H1 (cell line): ENCODE results near the gene EPB41L2. TPM values are rescaled to one million over a fixed set of nuclear protein-coding genes. Genes with fewer than 3 reads are reported as not detected.

ENCODE experiments used
- CTCF ChIA-PET: fragments of 300-600 bp; sonication (Branson Sonifier 250); formaldehyde crosslinking; loops from one replicate; lab custom pipeline; 2021; ENCODE audit not compliant: partially characterized antibody; lab: Charles Lee
- POLR2A ChIA-PET: fragments of 300-600 bp; sonication (Branson Sonifier 250); formaldehyde crosslinking; loops from one replicate; lab custom pipeline; 2021; ENCODE audit warnings: inconsistent platforms; ENCODE audit not compliant: partially characterized antibody; lab: Charles Lee
- DNase-seq, 2 experiments: peaks; one replicate each; pipeline versions ENCODE4 v3.0.0 to v3.0.0-alpha.2; 2010 to 2022; ENCODE audit warnings: low spot score in 2 of 2, low read depth in 1 of 2, mixed read lengths in 1 of 2
- FAIRE-seq: peaks from 2 replicates; lab custom pipeline; 2011; peaks lifted over from hg19 to GRCh38; lab: Jason Lieb, UNC
- H2AFZ ChIP-seq: 2 replicates; pipeline ENCODE4 v1.8.1; 2012; ENCODE audit warnings: low read length, inconsistent platforms
- H2AK5ac ChIP-seq: 2 replicates; pipeline ENCODE4 v1.6.1; 2013; ENCODE audit warnings: low read depth, low read length
- H2BK120ac ChIP-seq: replicated peaks from 2 replicates; pipeline ENCODE3; 2013; ENCODE audit warnings: low read depth, low read length, inconsistent platforms
- H2BK12ac ChIP-seq: 2 replicates; pipeline ENCODE4 v1.6.1; 2013; ENCODE audit warnings: low read depth, low read length
- H2BK15ac ChIP-seq: 2 replicates; pipeline ENCODE4 v1.6.1; 2013; ENCODE audit warnings: low read length
- H2BK20ac ChIP-seq: 2 replicates; pipeline ENCODE4 v1.6.1; 2013; ENCODE audit warnings: low read length
- H2BK5ac ChIP-seq: 2 replicates; pipeline ENCODE4 v1.6.1; 2013; ENCODE audit warnings: low read depth, low read length
- H3K14ac ChIP-seq: 2 replicates; pipeline ENCODE4 v1.6.1; 2013; ENCODE audit warnings: inconsistent platforms; ENCODE audit not compliant: insufficient read length
- H3K18ac ChIP-seq: 2 replicates; pipeline ENCODE4 v1.6.1; 2013; ENCODE audit warnings: low read length; ENCODE audit errors: extremely low read depth
- H3K23ac ChIP-seq: 2 replicates; pipeline ENCODE4 v1.6.1; 2013; ENCODE audit warnings: inconsistent platforms; ENCODE audit not compliant: insufficient read length
- H3K23me2 ChIP-seq: 2 replicates; pipeline ENCODE4 v1.6.1; 2013; ENCODE audit warnings: low read depth, low read length
- H3K27ac ChIP-seq: 2 replicates; pipeline ENCODE4 v1.6.1; 2011; ENCODE audit warnings: low read depth, low read length, inconsistent platforms
- H3K27me3 ChIP-seq, 4 experiments: replicated peaks in 1 of 4; 1 replicate in 1 of 4; 2 replicates in 3 of 4; pipeline versions ENCODE4 v1.6.1 to v1.8.1; 2011 to 2013; ENCODE audit warnings: low read length in 3 of 4, mild to moderate bottlenecking in 3 of 4, inconsistent platforms in 2 of 4, mixed read lengths in 2 of 4, moderate library complexity in 1 of 4; ENCODE audit not compliant: control insufficient read depth in 3 of 4, insufficient read depth in 3 of 4; ENCODE audit errors: extremely low read depth in 1 of 4
- H3K36me3 ChIP-seq, 4 experiments: 2 replicates each; pipeline versions ENCODE4 v1.6.1 to v1.8.1; 2011 to 2013; ENCODE audit warnings: mild to moderate bottlenecking in 4 of 4, low read length in 3 of 4, moderate library complexity in 2 of 4, control low read depth in 1 of 4, inconsistent platforms in 1 of 4; ENCODE audit not compliant: insufficient read depth in 4 of 4, control insufficient read depth in 2 of 4
- H3K4ac ChIP-seq: replicated peaks from 2 replicates; pipeline ENCODE3; 2013; ENCODE audit warnings: low read length, low read depth, mixed read lengths, inconsistent platforms; ENCODE audit not compliant: insufficient read length
- H3K4me1 ChIP-seq, 4 experiments: replicated peaks in 1 of 4; 1 replicate in 1 of 4; 2 replicates in 3 of 4; pipeline versions ENCODE4 v1.6.1 to v1.8.1; 2011 to 2013; ENCODE audit warnings: low read length in 3 of 4, inconsistent platforms in 2 of 4, mixed read lengths in 1 of 4; ENCODE audit not compliant: insufficient read depth in 4 of 4, control insufficient read depth in 3 of 4
- H3K4me2 ChIP-seq, 2 experiments: 2 replicates each; pipeline versions ENCODE4 v1.6.1 to v1.8.1; 2011 to 2013; ENCODE audit warnings: low read depth in 2 of 2, low read length in 2 of 2, control low read depth in 1 of 2, inconsistent platforms in 1 of 2, mild to moderate bottlenecking in 1 of 2; ENCODE audit not compliant: insufficient read depth in 1 of 2
- H3K4me3 ChIP-seq, 4 experiments: fragments of 200-600, 300-600 bp in 1 of 4; sonication (generic), shearing (Covaris generic), sonication (Bioruptor Twin) in 1 of 4; 2 replicates each; pipeline versions ENCODE4 v1.5.1 to v1.8.1; 2011 to 2016; ENCODE audit warnings: low read length in 4 of 4, low read depth in 3 of 4, control low read depth in 2 of 4, inconsistent platforms in 2 of 4, mild to moderate bottlenecking in 2 of 4, mixed read lengths in 1 of 4, moderate library complexity in 1 of 4; ENCODE audit not compliant: insufficient read depth in 2 of 4; ENCODE audit errors: extremely low read depth in 1 of 4
- H3K56ac ChIP-seq: replicated peaks from 2 replicates; pipeline ENCODE3; 2013; ENCODE audit warnings: low read depth, mild to moderate bottlenecking, mixed read lengths, low read length, inconsistent platforms; ENCODE audit not compliant: insufficient read length
- H3K79me1 ChIP-seq: 2 replicates; pipeline ENCODE4 v1.6.1; 2013; ENCODE audit warnings: low read depth, low read length, control low read depth
- H3K79me2 ChIP-seq, 2 experiments: 2 replicates each; pipeline versions ENCODE4 v1.6.1 to v1.8.1; 2012 to 2013; ENCODE audit warnings: low read length in 2 of 2, mild to moderate bottlenecking in 2 of 2, inconsistent platforms in 1 of 2; ENCODE audit not compliant: insufficient read depth in 2 of 2, control insufficient read depth in 1 of 2
- H3K9ac ChIP-seq, 4 experiments: replicated peaks in 1 of 4; 1 replicate in 1 of 4; 2 replicates in 3 of 4; pipeline versions ENCODE4 v1.6.1 to v1.8.1; 2011 to 2013; ENCODE audit warnings: low read depth in 3 of 4, low read length in 3 of 4, control low read depth in 2 of 4, mild to moderate bottlenecking in 2 of 4, moderate library complexity in 2 of 4, inconsistent platforms in 1 of 4; ENCODE audit errors: extremely low read depth in 1 of 4
- H3K9me3 ChIP-seq, 2 experiments: 2 replicates each; pipeline versions ENCODE4 v1.6.1 to v1.8.1; 2012 to 2013; ENCODE audit warnings: mild to moderate bottlenecking in 2 of 2, moderate library complexity in 2 of 2, control low read depth in 1 of 2, inconsistent platforms in 1 of 2, low read depth in 1 of 2, low read length in 1 of 2, mixed read lengths in 1 of 2; ENCODE audit not compliant: insufficient read depth in 2 of 2
- H4K20me1 ChIP-seq, 2 experiments: replicated peaks in 1 of 2; 2 replicates each; pipeline versions ENCODE3 to v1.8.1; 2011 to 2013; ENCODE audit warnings: inconsistent platforms in 2 of 2, low read length in 2 of 2, mild to moderate bottlenecking in 1 of 2; ENCODE audit not compliant: insufficient read depth in 2 of 2, control insufficient read depth in 1 of 2
- H4K5ac ChIP-seq: 2 replicates; pipeline ENCODE4 v1.6.1; 2013; ENCODE audit warnings: low read length, low read depth, mixed read lengths, inconsistent platforms; ENCODE audit not compliant: insufficient read length
- H4K8ac ChIP-seq: 2 replicates; pipeline ENCODE4 v1.8.0; 2013; ENCODE audit warnings: mild to moderate bottlenecking, moderate library complexity, low read length, inconsistent platforms; ENCODE audit not compliant: insufficient read depth; ENCODE audit errors: extremely low read depth
- H4K91ac ChIP-seq: replicated peaks from 2 replicates; pipeline ENCODE3; 2013; ENCODE audit warnings: low read length, mixed read lengths, inconsistent platforms; ENCODE audit not compliant: insufficient read length
- ATF2 ChIP-seq: IDR thresholded peaks from 2 replicates; pipeline ENCODE4 v1.6.1; 2012; ENCODE audit warnings: low read length, inconsistent platforms
- ATF3 ChIP-seq: IDR thresholded peaks from 2 replicates; pipeline ENCODE4 v1.6.1; 2011; ENCODE audit warnings: low read depth, mild to moderate bottlenecking, low read length; ENCODE audit not compliant: insufficient read depth
- CTBP2 ChIP-seq: IDR thresholded peaks from 2 replicates; pipeline ENCODE4 v1.7.0; 2011; ENCODE audit warnings: borderline replicate concordance, mild to moderate bottlenecking, moderate library complexity, mixed read lengths, low read length; ENCODE audit not compliant: insufficient read depth, insufficient read length
- E2F6 ChIP-seq: IDR thresholded peaks from 2 replicates; pipeline ENCODE4 v1.6.1; 2012; ENCODE audit warnings: inconsistent platforms
- EP300 ChIP-seq, 2 experiments: IDR thresholded peaks; 1 replicate in 1 of 2; 2 replicates in 1 of 2; pipeline ENCODE4 v1.6.1; 2011 to 2012; ENCODE audit warnings: low read depth in 2 of 2, low read length in 2 of 2, mild to moderate bottlenecking in 2 of 2, borderline replicate concordance in 1 of 2, inconsistent platforms in 1 of 2, moderate library complexity in 1 of 2
- KDM1A ChIP-seq: fragments of 200-600, 300-600 bp; sonication (generic); IDR thresholded peaks from 2 replicates; pipeline ENCODE4 v1.7.1; 2016; ENCODE audit warnings: mild to moderate bottlenecking, low read length, borderline replicate concordance
- POU5F1 ChIP-seq: IDR thresholded peaks from 2 replicates; pipeline ENCODE4 v1.6.1; 2011; ENCODE audit warnings: low read depth, mild to moderate bottlenecking, low read length, moderate library complexity
- RXRA ChIP-seq: IDR thresholded peaks from 2 replicates; pipeline ENCODE4 v1.6.1; 2011; ENCODE audit warnings: low read depth, mild to moderate bottlenecking, low read length, moderate library complexity; ENCODE audit not compliant: insufficient read depth
- SIRT6 ChIP-seq: IDR thresholded peaks from one replicate; pipeline ENCODE4 v1.7.1; 2012; ENCODE audit warnings: low read length, inconsistent platforms
- YY1 ChIP-seq: IDR thresholded peaks from 2 replicates; pipeline ENCODE4 v1.6.1; 2011; ENCODE audit warnings: low read depth, mild to moderate bottlenecking, low read length
- ZNF274 ChIP-seq: IDR thresholded peaks from 2 replicates; pipeline ENCODE4 v1.7.0; 2012; ENCODE audit warnings: low read length, borderline replicate concordance; ENCODE audit errors: extremely low read depth
- WGBS, 2 experiments: shearing (Covaris generic) in 1 of 2; methylation state at CpG; one replicate each; pipeline versions ENCODE4 v1.1.6 to v1.1.7; 2013 to 2015; ENCODE audit warnings: low lambda C conversion rate in 2 of 2, mixed read lengths in 2 of 2, inconsistent platforms in 1 of 2, low coverage in 1 of 2, missing lambda C conversion rate in 1 of 2; ENCODE audit not compliant: insufficient replicate concordance in 2 of 2, insufficient coverage in 1 of 2, insufficient read length in 1 of 2; ENCODE audit errors: extremely low coverage in 1 of 2, missing lambda C conversion rate in 1 of 2; 5-methylcytosine and 5-hydroxymethylcytosine counted together
- polyA plus RNA-seq, 7 experiments: library from polyadenylated mRNA; depleted of rRNA in 3 of 7; stranded (reverse) in 5 of 7; unstranded in 2 of 7; fragments of >200 nt in 5 of 7; fragments of 200-250 nt in 2 of 7; gene quantifications; 1 replicate in 5 of 7; 2 replicates in 1 of 7; 4 replicates in 1 of 7; pipeline versions ENCODE4 v1.2.1 to v1.2.3, GENCODE V29; 2011 to 2013; ENCODE audit warnings: missing spikeins in 2 of 7, mixed read lengths in 2 of 7
- total RNA-seq: library from RNA; stranded (reverse); fragmentation: NEBNext Ultra II Directional; extraction: Animal tissue kit (Norgen Biotek cat#: 25700); gene quantifications from 2 replicates; pipeline ENCODE4 v1.2.1, GENCODE V29; 2021

Gene EPB41L2
- total and polyA plus RNA-seq, 2 of the 8 experiments (the other 6 are each of a cell fraction or from before 2014, with no cell fraction given): 22.5 to 123 TPM

- H3K23me2 ChIP-seq: no peaks in the 10 kb centered on the region
- no peak overlapping the region for H2AFZ ChIP-seq
- no peak overlapping the region for H3K23ac ChIP-seq
- no peaks in the 10 kb centered on the region for H3K27me3 ChIP-seq
- DNase-seq: no peak
- H3K18ac ChIP-seq: no peak overlapping the region
- no peaks in the 10 kb centered on the region for H3K9me3 ChIP-seq
- H3K4me3 ChIP-seq: no peak overlapping the region
- H3K79me1 ChIP-seq: peaks cover 3% of the 10 kb centered on the region; the same call in 1 of the 2 replicates
- H2BK12ac ChIP-seq: no peak overlapping the region
- H3K14ac ChIP-seq: no peak overlapping the region
- H2BK20ac ChIP-seq: no peak overlapping the region
- peaks cover 0 to 77% of the 10 kb centered on the region in 2 experiments; a peak in 2 of 4 replicates for H3K79me2 ChIP-seq
- H4K8ac ChIP-seq: no peak overlapping the region
- no peak overlapping the region for H3K27ac ChIP-seq
- H2BK15ac ChIP-seq: no peak overlapping the region
- FAIRE-seq: no peak
- H2AK5ac ChIP-seq: no peak overlapping the region
- H4K20me1 ChIP-seq: peaks cover 0 to 2% of the 10 kb centered on the region in 2 experiments
- H3K4me2 ChIP-seq: no peak overlapping the region
- no peak overlapping the region for H4K5ac ChIP-seq
- CTCF ChIA-PET: no interaction called here
- POLR2A ChIA-PET: no interaction called here
- H2BK5ac ChIP-seq: no peak overlapping the region
- H3K4ac ChIP-seq: no peak overlapping the region
- WGBS, 2 experiments: 88% methylated on average over 2 of the region's 2 CpGs; no CpG with 5 or more reads in 1 of the 2 experiments
- H3K36me3 ChIP-seq: no peaks in the 10 kb centered on the region
- H3K56ac ChIP-seq: no peak overlapping the region
- no peak overlapping the region for H2BK120ac ChIP-seq
- no peaks in the 10 kb centered on the region; a peak in 1 of 7 replicates for H3K4me1 ChIP-seq
- no peak overlapping the region for H4K91ac ChIP-seq
- no peak overlapping the region for H3K9ac ChIP-seq
- TF ChIP-seq ZNF274: no peak
- TF ChIP-seq E2F6: no peak
- TF ChIP-seq KDM1A: no peak
- no peak for TF ChIP-seq ATF2
- TF ChIP-seq EP300 (IDR thresholded peaks at IDR 0.05; ENCODE audit: borderline replicate concordance in 1 of 2, low read depth in 2 of 2, low read length in 2 of 2): no peak
- no peak for TF ChIP-seq YY1
- no peak for TF ChIP-seq POU5F1
- TF ChIP-seq RXRA: no peak
- no peak for TF ChIP-seq ATF3
- no peak for TF ChIP-seq CTBP2
- TF ChIP-seq SIRT6: no peak
Measured at GRCh38 chr6:131045139-131045538, 17.9 kb downstream of the EPB41L2 start.
